GM12878 (cell line): ENCODE results near the gene EMID1. TPM values are rescaled to one million over a fixed set of nuclear protein-coding genes. Genes with fewer than 3 reads are reported as not detected.

Source experiments
- ATAC-seq: fragments of 200-7000 bp; cut with Tn5 transposase; 3 replicates; pipeline ENCODE4 v1.9.1; 2020; ENCODE audit warnings: mild to moderate bottlenecking, moderate library complexity
- BruUV-seq: library from RNA; stranded (reverse); fragments of 400-500 nt; replicated peaks from 2 replicates; lab custom pipeline; 2021; lab: Mats Ljungman, UMichigan
- CTCF ChIA-PET: fragments of 300-600 bp; sonication (Branson Sonifier 250); formaldehyde crosslinking; extraction: SDS; loops from one replicate; lab custom pipeline; 2021; ENCODE audit warnings: inconsistent platforms; lab: Yijun Ruan, JAX
- POLR2A ChIA-PET: fragments of 350-600 bp; formaldehyde crosslinking; extraction: SDS; loops from one replicate; lab custom pipeline; 2021; ENCODE audit warnings: inconsistent platforms; lab: Charles Lee
- RAD21 ChIA-PET: fragments of 300-600 bp; sonication (Branson Sonifier 250); formaldehyde crosslinking; loops from one replicate; lab custom pipeline; 2023; ENCODE audit warnings: antibody characterized with exemption; ENCODE audit not compliant: unreplicated experiment; lab: Charles Lee
- SMC1A ChIA-PET: fragments of 300-600 bp; sonication (Branson Sonifier 250); formaldehyde crosslinking; loops from one replicate; lab custom pipeline; 2023; ENCODE audit not compliant: unreplicated experiment, uncharacterized antibody; lab: Charles Lee
- DNase-seq: peaks from one replicate; pipeline ENCODE4 v3.0.0-alpha.2; 2011; ENCODE audit warnings: low read depth, low spot score
- FAIRE-seq: peaks from 3 replicates; lab custom pipeline; 2011; peaks lifted over from hg19 to GRCh38; lab: Jason Lieb, UNC
- H2AFZ ChIP-seq: 2 replicates; pipeline ENCODE4 v1.6.0; 2011; ENCODE audit warnings: low read depth, low read length, control low read depth; ENCODE audit not compliant: control insufficient read depth
- H3K27ac ChIP-seq: 2 replicates; pipeline ENCODE4 v1.5.1; 2011; ENCODE audit warnings: control low read depth; ENCODE audit not compliant: control insufficient read depth, insufficient read depth
- H3K27me3 ChIP-seq, 2 experiments: replicated peaks in 1 of 2; 2 replicates each; pipeline versions ENCODE4 v1.6.0 to v1.6.1; 2011; ENCODE audit warnings: low read length in 1 of 2; ENCODE audit not compliant: control insufficient read depth in 2 of 2, insufficient read depth in 2 of 2
- H3K36me3 ChIP-seq, 2 experiments: 2 replicates each; pipeline ENCODE4 v1.5.1; 2011; ENCODE audit warnings: low read length in 1 of 2; ENCODE audit not compliant: control insufficient read depth in 2 of 2, insufficient read depth in 2 of 2
- H3K4me1 ChIP-seq: 2 replicates; pipeline ENCODE4 v1.6.1; 2011; ENCODE audit warnings: mild to moderate bottlenecking, low read length, moderate library complexity, mixed read lengths; ENCODE audit not compliant: control insufficient read depth, insufficient read depth
- H3K4me2 ChIP-seq: 2 replicates; pipeline ENCODE4 v1.6.0; 2011; ENCODE audit warnings: control low read depth; ENCODE audit not compliant: control insufficient read depth, insufficient read depth
- H3K4me3 ChIP-seq: fragments of 200-600 bp; sonication (generic); 2 replicates; pipeline ENCODE4 v1.5.1; 2016
- H3K79me2 ChIP-seq: 2 replicates; pipeline ENCODE4 v1.6.0; 2011; ENCODE audit warnings: low read length; ENCODE audit not compliant: control insufficient read depth, insufficient read depth
- H3K9ac ChIP-seq: 2 replicates; pipeline ENCODE4 v1.8.0; 2011; ENCODE audit warnings: low read length, control low read depth, mixed read lengths; ENCODE audit not compliant: control insufficient read depth, insufficient read depth
- H3K9me3 ChIP-seq: replicated peaks from 3 replicates; pipeline ENCODE4 v1.5.1; 2011; ENCODE audit warnings: mild to moderate bottlenecking, low read length; ENCODE audit not compliant: control insufficient read depth, insufficient read depth
- H4K20me1 ChIP-seq: 2 replicates; pipeline ENCODE4 v1.6.0; 2011; ENCODE audit not compliant: control insufficient read depth, insufficient read depth
- ATF2 ChIP-seq: IDR thresholded peaks from 2 replicates; pipeline ENCODE4 v1.6.1; 2012; ENCODE audit warnings: low read length, inconsistent platforms
- BHLHE40 ChIP-seq, 2 experiments: fragments of 450-650 bp in 1 of 2; IDR thresholded peaks; 2 replicates each; pipeline ENCODE4 v1.6.1; 2011 to 2017; ENCODE audit warnings: low read depth in 2 of 2, borderline replicate concordance in 1 of 2, improper control_type of control experiment in 1 of 2, low read length in 1 of 2, mild to moderate bottlenecking in 1 of 2
- CHD2 ChIP-seq: IDR thresholded peaks from 2 replicates; pipeline ENCODE4 v1.6.1; 2011; ENCODE audit warnings: low read depth, low read length, improper control_type of control experiment, borderline replicate concordance
- IKZF1 ChIP-seq: fragments of 450-650 bp; conservative IDR thresholded peaks from 2 replicates; pipeline ENCODE4 v1.6.1; 2017; ENCODE audit warnings: antibody characterized with exemption, mild to moderate bottlenecking
- MTA3 ChIP-seq: IDR thresholded peaks from 2 replicates; pipeline ENCODE4 v1.6.1; 2012; ENCODE audit warnings: low read length, inconsistent platforms, borderline replicate concordance
- PAX5 ChIP-seq: IDR thresholded peaks from 2 replicates; pipeline ENCODE4 v1.6.1; 2011; ENCODE audit warnings: low read depth, low read length, borderline replicate concordance
- PRDM15 ChIP-seq: fragments of 450-650 bp; formaldehyde crosslinking; IDR thresholded peaks from 2 replicates; pipeline ENCODE4 v1.4.0; 2020; ENCODE audit warnings: mild to moderate bottlenecking, moderate library complexity
- SMAD1 ChIP-seq: fragments of 450-650 bp; IDR thresholded peaks from 2 replicates; pipeline ENCODE4 v1.6.1; 2018; ENCODE audit warnings: mild to moderate bottlenecking, low read depth; ENCODE audit not compliant: partially characterized antibody
- STAT1 ChIP-seq: fragments of 450-650 bp; conservative IDR thresholded peaks from 2 replicates; pipeline ENCODE4 v1.6.1; 2014; ENCODE audit warnings: antibody characterized with exemption, mild to moderate bottlenecking
- SUPT20H ChIP-seq: IDR thresholded peaks from 2 replicates; pipeline ENCODE4 v1.6.1; 2011; ENCODE audit warnings: low read depth, mild to moderate bottlenecking, low read length, moderate library complexity, borderline replicate concordance; ENCODE audit not compliant: control insufficient read depth
- ZBTB33 ChIP-seq: fragments of 450-650 bp; IDR thresholded peaks from 2 replicates; pipeline ENCODE4 v1.6.1; 2017; ENCODE audit warnings: mild to moderate bottlenecking
- ZNF207 ChIP-seq: fragments of 450-650 bp; IDR thresholded peaks from 2 replicates; pipeline ENCODE4 v1.6.1; 2014; ENCODE audit warnings: antibody characterized with exemption, mild to moderate bottlenecking, borderline replicate concordance
- WGBS: methylation state at CpG from one replicate; pipeline ENCODE4 v1.1.6; 2016; ENCODE audit warnings: low lambda C conversion rate; ENCODE audit not compliant: insufficient replicate concordance, insufficient coverage; ENCODE audit errors: missing lambda C conversion rate; 5-methylcytosine and 5-hydroxymethylcytosine counted together
- in situ Hi-C: fragments of 300-500 bp; cut with MboI; formaldehyde crosslinking; loops from 9 replicates; pipeline ENCODE4 v1.14.3; 2018; ENCODE audit warnings: mixed read lengths
- intact Hi-C: fragments of 100-400 bp; cut with micrococcal nuclease; formaldehyde crosslinking; loops from one replicate; pipeline ENCODE4 v1.14.2; 2022; ENCODE audit not compliant: unreplicated experiment
- polyA plus RNA-seq, 11 experiments: library from polyadenylated mRNA; depleted of rRNA in 4 of 11; unstranded in 6 of 11; stranded (reverse) in 5 of 11; fragments of >200 nt; fragmentation: Nextera tagmentation in 4 of 11; fragmentation: Illumina TruSeq in 1 of 11; extraction: Ambion mirVana in 4 of 11; extraction: Trizol in 1 of 11; gene quantifications; 1 replicate in 1 of 11; 2 replicates in 10 of 11; pipeline versions ENCODE4 v1.2.1 to v1.2.3, GENCODE V29; 2011 to 2016; ENCODE audit warnings: inconsistent platforms in 2 of 11, missing spikeins in 2 of 11, low read depth in 1 of 11
- total RNA-seq, 4 experiments: library from RNA; depleted of rRNA in 3 of 4; stranded (reverse); fragments of >200 nt in 3 of 4; fragmentation: Illumina TruSeq in 1 of 4; extraction: Trizol in 1 of 4; gene quantifications; 2 replicates each; pipeline versions ENCODE4 v1.2.1 to v1.2.3, GENCODE V29; 2013 to 2021

EMID1 gene
- total and polyA plus RNA-seq, 10 of the 15 experiments (the other 5 are each of a cell fraction or from before 2014, with no cell fraction given), result 1.2 to 60.3 (median 12.0) TPM

GRCh38 chr22:29183971-29184848, 21.5 kb upstream of the EMID1 start:
- no peak overlapping the region for H2AFZ ChIP-seq
- ATAC-seq (no peak), DNase-seq (no peak), FAIRE-seq (no peak)
- WGBS, result 85% methylated on average over 19 of the region's 19 CpGs
- H3K79me2 ChIP-seq, result no peaks in the 10 kb centered on the region
- no TSS peak for BruUV-seq
- H3K4me2 ChIP-seq, result no peak overlapping the region
- POLR2A ChIA-PET, result interaction anchor here (0.6 to 1.2 kb wide), 4 partner anchors 8 to 12 kb away, joined by 3 to 7 read pairs (median 4); no protein-coding TSS in a partner anchor
- no peaks in the 10 kb centered on the region for H4K20me1 ChIP-seq
- H3K4me1 ChIP-seq, result no peaks in the 10 kb centered on the region
- CTCF ChIA-PET, result interaction anchor here (0.8 to 2.2 kb wide), 5 partner anchors 16 to 62 kb away, joined by 3 to 6 read pairs (median 3); no protein-coding TSS in a partner anchor
- H3K27ac ChIP-seq, result no peak overlapping the region
- no peaks in the 10 kb centered on the region for H3K9me3 ChIP-seq
- RAD21 ChIA-PET, result interaction anchor here (1.2 kb wide), 1 partner anchor 19 kb away, joined by 4 read pairs; no protein-coding TSS in a partner anchor
- H3K4me3 ChIP-seq, result no peak overlapping the region
- intact Hi-C loops, result no loop called here
- SMC1A ChIA-PET, result interaction anchor here (0.8 to 1.3 kb wide), 2 partner anchors 15 to 65 kb away, joined by 3 read pairs; no protein-coding TSS in a partner anchor
- no peaks in the 10 kb centered on the region for H3K36me3 ChIP-seq
- no peak overlapping the region for H3K9ac ChIP-seq
- H3K27me3 ChIP-seq, result no peaks in the 10 kb centered on the region
- in situ Hi-C loops, result no loop called here
- no peak for TF ChIP-seq IKZF1
- no peak for TF ChIP-seq SUPT20H
- TF ChIP-seq PRDM15, result no peak
- no peak for TF ChIP-seq SMAD1
- TF ChIP-seq BHLHE40 (IDR thresholded peaks at IDR 0.05; ENCODE audit: borderline replicate concordance in 1 of 2, low read depth in 2 of 2, low read length in 1 of 2), result no peak
- TF ChIP-seq PAX5, result no peak
- TF ChIP-seq ATF2, result no peak
- TF ChIP-seq ZNF207, result no peak
- no peak for TF ChIP-seq STAT1
- no peak for TF ChIP-seq MTA3
- TF ChIP-seq ZBTB33, result no peak
- no peak for TF ChIP-seq CHD2
